HG02970 (cell line): ENCODE measurements around the gene MYO5B.
"Not testable (repeated sequence)": the region's sequence is repeated elsewhere in the genome, so short reads cannot be mapped to it uniquely, and the experiment has no call there.

ENCODE experiments used
- ATAC-seq: cut with Tn5 transposase; IDR thresholded peaks from one replicate; pipeline ENCODE4 v1.9.1; 2021; ENCODE audit warnings: mild to moderate bottlenecking, moderate library complexity, moderate number of reproducible peaks; ENCODE audit not compliant: unreplicated experiment, low FRiP score

Gene MYO5B

DNA sequence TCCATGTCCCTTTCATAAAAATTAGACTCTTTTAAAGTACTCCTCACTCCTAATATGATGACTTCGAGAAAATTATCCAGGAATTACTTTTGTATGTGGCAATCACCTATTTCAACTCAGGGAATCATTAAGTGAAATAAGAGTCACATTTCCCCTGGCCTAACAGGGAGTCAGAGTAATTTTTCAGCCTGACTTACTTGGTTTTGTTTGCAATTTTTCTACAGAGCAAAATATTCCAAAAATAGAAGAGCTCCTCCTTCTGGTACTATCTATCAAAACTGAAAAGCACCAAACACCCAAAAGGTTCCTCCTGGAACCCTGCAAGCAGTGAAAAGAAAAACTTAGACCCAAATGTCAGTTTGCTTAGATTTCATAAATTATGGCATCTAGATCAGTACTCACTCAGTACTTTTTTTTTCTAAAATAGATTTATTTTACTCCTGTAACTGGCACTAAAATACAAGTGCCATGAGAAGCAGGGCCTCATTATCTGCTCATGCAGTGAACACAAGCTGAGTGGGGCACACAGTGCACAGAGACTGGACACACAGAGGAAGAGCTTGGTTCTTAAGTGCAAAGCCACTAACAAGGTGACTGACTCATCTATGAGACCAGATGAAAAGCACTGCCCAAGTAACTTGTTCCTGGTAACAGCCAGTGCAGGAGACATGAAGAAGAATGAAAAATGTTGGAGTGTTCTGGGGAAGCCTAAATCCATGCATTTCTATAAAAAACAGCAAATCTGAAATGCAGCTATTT is 410.3 kb downstream of the MYO5B start:
- ATAC-seq: no peak

- not testable (repeated sequence) for ATAC-seq
Measured at GRCh38 chr18:49783631-49784030, 411.3 kb downstream of the MYO5B start.

- ATAC-seq: no peak
Measured at GRCh38 chr18:49778826-49779465, 416.0 kb downstream of the MYO5B start.
